GM21381 (cell line): ENCODE data around the gene TOP1.

Experiments
- ATAC-seq: cut with Tn5 transposase; IDR thresholded peaks from one replicate; pipeline ENCODE4 v1.9.1; 2021; ENCODE audit warnings: mild to moderate bottlenecking, moderate library complexity; ENCODE audit not compliant: unreplicated experiment

The TOP1 gene

GRCh38 chr20:41032271-41032670, 3.6 kb downstream of the TOP1 start:
- no peak for ATAC-seq

GRCh38 chr20:41034239-41034638, 5.6 kb downstream of the TOP1 start:
- no peak for ATAC-seq

GRCh38 chr20:41035207-41035606, 6.6 kb downstream of the TOP1 start:
- ATAC-seq: no peak

- no peak for ATAC-seq
Observed at GRCh38 chr20:41037179-41037578, 8.6 kb downstream of the TOP1 start.

- ATAC-seq: no peak
Observed at GRCh38 chr20:41038149-41038877, 9.7 kb downstream of the TOP1 start.

GRCh38 chr20:41038878-41039404, 10.3 kb downstream of the TOP1 start:
- no peak for ATAC-seq

- ATAC-seq: no peak
Observed at GRCh38 chr20:41040855-41041254, 12.2 kb downstream of the TOP1 start.

GRCh38 chr20:41041693-41042092, 13.1 kb downstream of the TOP1 start:
- ATAC-seq: no peak

- ATAC-seq: no peak
Observed at GRCh38 chr20:41044409-41045062, 15.9 kb downstream of the TOP1 start.

- ATAC-seq: no peak
Observed at GRCh38 chr20:41045671-41046070, 17.0 kb downstream of the TOP1 start.

DNA sequence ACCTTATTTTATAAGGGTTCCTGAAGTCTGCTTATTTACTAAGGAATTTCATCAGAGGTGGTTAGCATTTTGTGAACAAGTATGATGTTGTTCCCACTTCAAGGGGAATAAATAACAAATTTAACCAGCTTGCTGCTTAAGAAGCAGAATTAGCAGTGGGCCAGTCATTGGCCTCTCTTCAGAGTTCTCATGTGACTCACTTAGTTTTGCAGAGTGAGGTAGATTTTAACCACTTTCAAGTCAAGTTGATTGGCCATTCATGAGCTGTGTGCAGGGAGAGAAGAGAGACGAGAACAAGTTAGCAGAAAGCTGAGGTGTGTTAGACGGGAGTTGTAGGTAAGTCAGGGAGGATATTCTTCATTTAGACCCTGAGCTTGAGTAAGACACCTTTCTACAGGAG, 18.1 kb downstream of the TOP1 start:
- no peak for ATAC-seq

DNA sequence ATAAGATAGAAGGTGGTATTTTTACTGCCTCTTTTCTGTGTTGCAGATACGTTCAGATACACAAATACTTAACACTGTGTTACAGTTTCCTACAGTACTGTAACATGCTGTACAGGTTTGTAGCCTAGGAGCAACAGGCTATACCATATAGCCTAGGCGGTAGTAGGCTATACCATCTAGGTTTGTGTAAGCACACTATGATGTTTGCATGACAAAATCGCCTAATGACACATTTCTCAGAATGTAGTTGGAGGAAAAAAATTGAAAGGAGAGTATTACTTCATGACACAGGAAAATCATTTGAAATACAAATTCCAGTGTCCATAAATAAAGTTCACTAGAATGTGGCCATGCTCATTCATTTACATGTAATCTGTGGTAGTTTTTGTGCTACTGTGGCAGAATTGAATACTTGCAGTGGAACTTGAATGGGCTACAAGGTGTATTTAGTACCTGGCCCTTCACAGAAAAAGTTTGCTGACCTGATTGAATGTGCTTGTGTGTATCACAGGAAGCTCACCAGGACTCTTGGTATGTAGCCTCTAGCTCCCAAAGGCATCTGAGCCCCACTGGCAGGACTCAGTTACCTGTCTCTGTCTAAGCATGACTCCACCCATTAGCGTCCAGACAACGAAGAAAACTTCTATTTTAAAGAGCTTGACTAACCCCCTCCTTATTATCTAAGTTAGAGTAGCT, 18.8 kb downstream of the TOP1 start:
- ATAC-seq: no peak

DNA sequence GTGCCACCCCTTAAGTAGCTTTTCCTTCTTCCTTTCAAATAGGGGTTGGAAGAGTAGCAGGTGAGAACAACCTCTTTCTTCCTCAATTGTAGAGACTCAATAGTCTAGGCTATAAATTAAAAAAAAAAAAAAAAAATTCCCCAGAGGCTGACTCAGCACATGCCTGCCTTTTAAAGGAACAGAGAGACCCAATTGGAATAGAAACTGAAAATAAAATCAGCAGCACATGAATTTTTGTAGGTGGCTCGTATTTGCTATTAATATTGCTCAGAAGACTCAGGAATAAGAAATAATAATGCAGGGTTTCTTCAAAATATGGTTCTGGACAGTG, 19.3 kb downstream of the TOP1 start:
- no peak for ATAC-seq

DNA sequence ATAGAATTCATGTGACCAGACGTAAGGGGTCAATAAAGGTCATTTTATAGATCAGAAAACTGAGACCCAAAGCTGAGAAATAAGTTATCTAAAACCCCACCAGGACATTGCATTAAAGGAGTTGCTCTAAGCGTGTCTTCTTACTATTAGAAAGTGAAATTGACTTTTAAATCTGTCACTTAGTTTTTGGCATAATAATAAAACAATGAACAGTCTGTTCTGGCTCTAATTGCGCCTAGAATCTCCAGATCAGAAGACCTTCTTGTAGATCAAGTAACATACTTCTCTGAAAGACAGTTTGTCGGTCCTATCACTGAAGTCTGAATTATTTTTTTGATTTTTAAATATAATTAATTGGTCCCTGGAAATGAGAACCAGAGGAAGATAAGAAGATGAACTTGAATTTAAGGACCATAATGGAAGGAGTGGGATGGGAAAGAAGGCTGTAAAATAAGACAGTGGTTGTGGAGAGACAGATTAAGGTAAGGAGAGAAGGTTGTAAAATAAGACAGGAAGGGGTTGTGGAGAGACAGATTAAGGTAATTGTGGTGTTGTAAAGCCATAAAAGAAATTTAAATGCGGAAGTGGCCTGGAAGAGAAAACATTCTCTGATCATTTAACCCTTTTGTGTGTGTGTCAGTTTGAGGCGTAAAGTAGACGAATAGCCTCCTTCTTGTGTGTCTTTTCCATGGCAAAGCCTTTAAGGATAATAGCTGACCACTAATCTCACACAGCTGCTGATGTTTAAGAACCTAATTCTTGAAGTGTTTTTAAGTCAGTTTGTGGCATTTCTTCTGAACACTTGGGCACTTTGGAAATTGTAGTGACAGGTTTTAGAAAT, 20.1 kb downstream of the TOP1 start:
- ATAC-seq: no peak

- no peak for ATAC-seq
Observed at GRCh38 chr20:41049451-41049850, 20.8 kb downstream of the TOP1 start.

- no peak for ATAC-seq
Observed at GRCh38 chr20:41050361-41051008, 21.9 kb downstream of the TOP1 start.

DNA sequence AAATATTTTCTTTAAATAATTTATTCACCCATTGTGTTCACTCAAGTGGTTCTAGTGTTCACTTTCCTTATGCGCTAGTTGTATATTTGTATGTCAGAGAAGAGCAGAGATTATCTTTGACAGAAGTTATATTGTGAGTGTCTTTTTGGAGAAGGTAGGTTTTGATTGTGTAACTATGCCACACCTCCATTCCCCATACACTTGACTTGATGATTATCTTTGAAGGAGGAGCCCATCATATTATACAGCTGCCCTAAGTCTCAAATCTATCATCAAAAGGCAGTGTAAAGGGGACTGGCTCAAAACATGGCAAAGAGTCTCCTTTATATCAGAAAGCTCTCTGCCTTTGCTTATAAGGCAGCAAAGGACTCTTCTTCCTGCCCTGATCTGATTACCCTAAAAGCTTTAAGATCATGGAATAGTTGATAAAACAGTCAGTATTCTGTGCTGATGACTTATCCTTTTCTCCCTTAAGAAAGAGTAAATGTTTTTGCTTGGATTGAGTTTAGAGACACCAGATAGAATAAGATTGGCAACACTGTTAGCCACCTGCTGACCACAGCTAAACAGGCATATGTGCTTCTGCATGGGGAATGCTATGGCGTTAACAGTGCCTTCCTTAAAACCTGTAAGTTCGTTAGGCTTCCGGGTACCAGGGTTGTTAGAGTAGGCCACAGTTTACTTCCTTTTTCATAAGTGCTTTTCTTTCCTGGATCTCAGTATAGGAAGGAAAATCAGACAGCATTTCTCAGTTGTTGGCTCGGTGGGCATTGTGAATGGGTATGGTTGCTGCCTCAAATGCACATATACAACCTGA, 22.6 kb downstream of the TOP1 start:
- no peak for ATAC-seq

- no peak for ATAC-seq
Observed at GRCh38 chr20:41052742-41053419, 24.3 kb downstream of the TOP1 start.
